Measurements from ENCODE around the gene B3GAT1.

DNA sequence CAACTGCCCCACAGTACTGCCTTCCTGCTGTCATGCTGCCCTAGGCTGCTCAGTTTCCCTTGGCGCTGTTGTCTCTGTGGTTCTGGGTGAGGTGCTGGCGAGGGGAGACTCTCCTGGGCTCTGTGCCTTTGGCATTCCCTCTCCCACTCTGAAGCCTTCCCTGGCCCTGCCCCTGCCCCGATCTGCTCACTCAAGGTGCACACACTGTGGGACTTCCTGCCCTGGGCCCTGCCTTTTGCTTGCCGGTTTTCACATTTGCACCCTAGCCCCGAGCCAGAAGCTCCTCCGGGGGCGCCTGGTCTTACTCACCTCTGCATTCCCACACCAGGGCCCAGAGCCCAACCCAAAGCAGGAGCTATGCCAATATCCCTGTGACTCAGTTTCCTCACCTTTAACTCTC is 12.0 kb downstream of the B3GAT1 start:
- TF ChIP-seq POLR2A (IDR thresholded peaks at IDR 0.05; ENCODE audit: low read depth, low read length) (no peak), PAX5 (IDR thresholded peaks at IDR 0.05; ENCODE audit: insufficient read depth, low read length, severe bottlenecking) (no peak)
